ENCODE measurements around the gene PTPRF. TPM values are rescaled to one million over a fixed set of nuclear protein-coding genes. Genes with fewer than 3 reads are reported as not detected.

The PTPRF gene
- total RNA-seq, 1 donor from 2014 or later = 520 TPM

DNA sequence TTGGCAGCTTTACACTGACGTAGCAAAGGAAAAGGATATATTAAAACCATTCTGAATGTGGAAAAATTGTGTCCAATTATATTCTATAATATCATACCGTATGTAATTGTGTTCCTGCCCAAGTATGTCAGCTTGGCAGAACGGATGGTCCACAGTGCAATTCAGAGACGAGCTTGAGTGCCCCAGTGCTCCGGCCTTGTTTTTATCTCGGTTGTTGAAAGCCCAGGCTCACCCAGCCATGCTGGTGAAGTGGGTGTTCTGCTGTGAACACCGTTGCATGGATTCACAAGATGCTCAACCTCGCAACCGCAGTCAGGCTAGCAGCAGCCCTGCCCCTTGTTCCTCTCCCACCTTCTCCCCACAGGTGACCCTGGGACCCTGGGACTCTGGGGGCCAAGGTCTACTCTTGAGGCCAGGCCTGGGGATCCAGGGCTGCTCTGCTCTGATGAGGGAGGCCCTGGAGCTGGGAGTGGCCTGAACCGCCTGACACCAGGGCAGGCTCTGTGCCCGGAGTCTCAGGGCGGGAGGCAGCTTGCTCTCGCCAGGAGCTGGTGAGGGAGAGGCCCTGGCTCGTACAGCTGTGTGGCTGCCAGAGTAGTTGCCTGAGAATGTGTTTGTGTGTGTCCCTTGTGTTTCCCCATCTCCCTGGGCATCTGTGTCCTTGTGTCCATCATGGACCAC lies 11.2 kb downstream of the PTPRF start:
- peak overlapping the region; percentile 73 for H3K27ac Mint-ChIP-seq
- no peaks in the 10 kb centered on the region for H3K27me3 Mint-ChIP-seq
- TF ChIP-seq, protein P1, sequence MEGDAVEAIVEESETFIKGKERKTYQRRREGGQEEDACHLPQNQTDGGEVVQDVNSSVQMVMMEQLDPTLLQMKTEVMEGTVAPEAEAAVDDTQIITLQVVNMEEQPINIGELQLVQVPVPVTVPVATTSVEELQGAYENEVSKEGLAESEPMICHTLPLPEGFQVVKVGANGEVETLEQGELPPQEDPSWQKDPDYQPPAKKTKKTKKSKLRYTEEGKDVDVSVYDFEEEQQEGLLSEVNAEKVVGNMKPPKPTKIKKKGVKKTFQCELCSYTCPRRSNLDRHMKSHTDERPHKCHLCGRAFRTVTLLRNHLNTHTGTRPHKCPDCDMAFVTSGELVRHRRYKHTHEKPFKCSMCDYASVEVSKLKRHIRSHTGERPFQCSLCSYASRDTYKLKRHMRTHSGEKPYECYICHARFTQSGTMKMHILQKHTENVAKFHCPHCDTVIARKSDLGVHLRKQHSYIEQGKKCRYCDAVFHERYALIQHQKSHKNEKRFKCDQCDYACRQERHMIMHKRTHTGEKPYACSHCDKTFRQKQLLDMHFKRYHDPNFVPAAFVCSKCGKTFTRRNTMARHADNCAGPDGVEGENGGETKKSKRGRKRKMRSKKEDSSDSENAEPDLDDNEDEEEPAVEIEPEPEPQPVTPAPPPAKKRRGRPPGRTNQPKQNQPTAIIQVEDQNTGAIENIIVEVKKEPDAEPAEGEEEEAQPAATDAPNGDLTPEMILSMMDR (IDR thresholded peaks at IDR 0.05; ENCODE audit: unreplicated experiment) = no peak
- H3K4me3 Mint-ChIP-seq (ENCODE audit: low read depth) = no peak overlapping the region
- peaks cover 71% of the 10 kb centered on the region for H3K4me1 Mint-ChIP-seq (ENCODE audit: low read depth)
- peaks cover 26% of the 10 kb centered on the region for H3K36me3 Mint-ChIP-seq (ENCODE audit: insufficient read depth)
- H3K9me3 Mint-ChIP-seq (ENCODE audit: low read depth) = no peaks in the 10 kb centered on the region
- DNase-seq (ENCODE audit: low spot score, unreplicated experiment) = no peak

DNA sequence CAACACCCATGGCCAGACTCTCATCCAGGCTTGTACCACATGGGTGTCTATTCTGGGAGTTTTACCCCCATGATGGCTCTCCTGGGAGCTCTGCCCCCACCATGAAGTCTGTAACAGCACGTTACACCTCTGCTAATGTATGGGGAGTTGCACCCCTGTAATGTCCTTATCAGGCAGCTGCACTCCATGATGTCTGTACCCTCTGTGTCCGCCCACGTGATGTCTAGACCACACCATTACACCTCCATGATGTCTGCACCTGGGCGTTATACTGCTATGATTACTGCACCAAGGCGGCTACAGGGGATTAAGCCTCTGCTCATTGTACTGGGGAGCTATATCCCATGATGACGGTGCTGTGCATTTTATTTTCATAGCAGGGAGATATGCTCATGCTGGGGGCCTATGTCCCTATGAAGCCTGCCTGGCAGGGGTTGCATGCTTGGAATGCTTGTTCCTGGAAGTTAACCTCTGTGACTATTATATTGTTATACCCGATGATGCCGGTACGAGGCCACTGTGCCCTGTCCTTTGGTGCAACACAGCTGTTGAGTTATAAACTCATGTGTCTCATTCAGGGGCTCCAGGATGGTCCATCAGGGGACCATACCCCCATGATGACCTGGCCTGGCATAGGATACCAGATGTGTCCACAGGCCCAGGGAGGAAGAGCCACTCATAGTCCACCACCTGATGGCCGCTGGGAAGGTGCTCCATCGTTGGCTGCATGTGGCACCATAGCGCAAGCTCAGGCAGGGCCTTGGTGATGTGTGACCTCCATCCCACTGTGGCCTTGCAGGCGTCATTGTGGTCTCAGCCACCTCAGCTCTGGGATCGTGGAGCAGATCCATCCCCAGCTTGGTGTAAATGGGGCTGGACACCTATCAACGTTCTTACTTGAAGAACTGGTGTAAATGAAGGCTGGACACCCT lies 12.1 kb downstream of the PTPRF start:
- no peaks in the 10 kb centered on the region for H3K9me3 Mint-ChIP-seq (ENCODE audit: low read depth)
- peak overlapping the region; percentile 73 for H3K27ac Mint-ChIP-seq
- no peak overlapping the region for H3K4me3 Mint-ChIP-seq (ENCODE audit: low read depth)
- peaks cover 23% of the 10 kb centered on the region for H3K36me3 Mint-ChIP-seq (ENCODE audit: insufficient read depth)
- TF ChIP-seq, protein P1 (IDR thresholded peaks at IDR 0.05; ENCODE audit: unreplicated experiment) = no peak
- H3K27me3 Mint-ChIP-seq = no peaks in the 10 kb centered on the region
- peaks cover 71% of the 10 kb centered on the region for H3K4me1 Mint-ChIP-seq (ENCODE audit: low read depth)
- no peak for DNase-seq (ENCODE audit: low spot score, unreplicated experiment)

DNA sequence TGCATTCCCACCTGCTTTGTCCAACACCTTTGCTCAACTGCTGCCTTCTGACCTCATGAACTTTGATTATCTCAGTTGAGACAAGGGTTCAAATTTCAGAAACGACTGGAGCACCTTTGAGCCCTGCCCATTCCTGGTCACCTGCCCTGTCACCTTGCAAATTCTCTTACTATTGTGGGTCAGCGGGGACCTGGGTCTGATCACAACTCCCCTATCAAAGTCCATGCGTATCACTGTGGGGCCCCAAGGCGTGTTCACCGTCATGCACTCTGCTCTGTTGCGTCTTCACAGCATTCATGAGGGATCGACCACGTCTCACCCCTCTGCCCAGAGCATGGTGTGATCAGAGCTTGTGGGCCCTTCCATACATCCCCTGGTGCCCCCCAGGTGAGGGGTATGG lies 12.9 kb downstream of the PTPRF start:
- H3K27me3 Mint-ChIP-seq = no peaks in the 10 kb centered on the region
- H3K9me3 Mint-ChIP-seq (ENCODE audit: low read depth) = no peaks in the 10 kb centered on the region
- peak overlapping the region; percentile 87 for H3K27ac Mint-ChIP-seq
- no peak for DNase-seq (ENCODE audit: low spot score, unreplicated experiment)
- peaks cover 18% of the 10 kb centered on the region for H3K36me3 Mint-ChIP-seq (ENCODE audit: insufficient read depth)
- TF ChIP-seq, protein P1 (IDR thresholded peaks at IDR 0.05; ENCODE audit: unreplicated experiment) = no peak
- peak overlapping the region; percentile 50 for H3K4me3 Mint-ChIP-seq (ENCODE audit: low read depth)
- peaks cover 72% of the 10 kb centered on the region for H3K4me1 Mint-ChIP-seq (ENCODE audit: low read depth)

DNA sequence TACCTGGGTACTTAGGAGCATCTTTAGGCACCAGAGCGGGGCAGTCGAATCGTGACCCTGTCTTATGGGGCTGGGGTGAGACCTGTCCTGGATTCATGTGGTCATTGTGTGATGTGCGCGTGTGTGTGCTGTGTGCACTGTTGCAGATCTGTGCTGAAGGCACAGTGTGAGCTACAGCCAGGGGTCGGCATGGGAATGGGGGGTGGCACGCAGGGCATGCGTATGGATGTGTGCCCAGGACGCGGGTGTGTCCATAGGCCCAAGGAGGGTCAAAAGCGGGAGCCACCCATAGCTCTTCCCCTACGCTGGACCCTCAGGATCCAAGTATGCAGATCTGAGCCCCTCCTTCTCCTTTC lies 14.6 kb downstream of the PTPRF start:
- Mint-ChIP-seq H3K4me1 (ENCODE audit: low read depth) (peaks cover 78% of the 10 kb centered on the region), H3K4me3 (ENCODE audit: low read depth) (no peak overlapping the region)
- no peak for DNase-seq (ENCODE audit: low spot score, unreplicated experiment)

More for the DNA sequence above, 14.6 kb downstream of the PTPRF start:
- no peaks in the 10 kb centered on the region for H3K9me3 Mint-ChIP-seq (ENCODE audit: low read depth)
- H3K36me3 Mint-ChIP-seq (ENCODE audit: insufficient read depth) = peaks cover 8% of the 10 kb centered on the region
- TF ChIP-seq, protein P1 (IDR thresholded peaks at IDR 0.05; ENCODE audit: unreplicated experiment) = no peak
- H3K27ac Mint-ChIP-seq = peak overlapping the region; percentile 82
- H3K27me3 Mint-ChIP-seq = no peaks in the 10 kb centered on the region
